Keratinocyte (primary cell): Measurements from ENCODE around the gene VAC14. TPM values are rescaled to one million over a fixed set of nuclear protein-coding genes. Genes with fewer than 3 reads are reported as not detected.

Source experiments
- DNase-seq: peaks from one replicate; pipeline ENCODE4 v3.0.0-alpha.2; 2011; ENCODE audit warnings: low read depth, missing footprints, low spot score
- FAIRE-seq: peaks from 2 replicates; lab custom pipeline; 2011; peaks lifted over from hg19 to GRCh38; lab: Jason Lieb, UNC
- H2AFZ ChIP-seq: 2 replicates; pipeline ENCODE4 v1.6.0; 2012; ENCODE audit warnings: low read length, control low read depth, inconsistent platforms; ENCODE audit not compliant: control insufficient read depth
- H3K27ac ChIP-seq: 2 replicates; pipeline ENCODE4 v1.5.1; 2011; ENCODE audit warnings: low read length; ENCODE audit not compliant: control insufficient read depth, insufficient read depth
- H3K27me3 ChIP-seq: 3 replicates; pipeline ENCODE4 v1.6.0; 2011; ENCODE audit warnings: low read length; ENCODE audit not compliant: control insufficient read depth, insufficient read depth; ENCODE audit errors: extremely low read depth
- H3K36me3 ChIP-seq, 2 experiments: 2 replicates in 1 of 2; 3 replicates in 1 of 2; pipeline ENCODE4 v1.5.1; 2011; ENCODE audit warnings: low read length in 2 of 2, mild to moderate bottlenecking in 1 of 2; ENCODE audit not compliant: control insufficient read depth in 2 of 2, insufficient read depth in 2 of 2; ENCODE audit errors: extremely low read depth in 1 of 2
- H3K4me1 ChIP-seq: 3 replicates; pipeline ENCODE4 v1.5.1; 2011; ENCODE audit warnings: low read length; ENCODE audit not compliant: control insufficient read depth, insufficient read depth; ENCODE audit errors: extremely low read depth
- H3K4me2 ChIP-seq: 3 replicates; pipeline ENCODE4 v1.6.0; 2011; ENCODE audit warnings: low read depth, low read length; ENCODE audit not compliant: control insufficient read depth, insufficient read depth; ENCODE audit errors: extremely low read depth
- H3K4me3 ChIP-seq, 3 experiments: fragments of 200-600 bp in 1 of 3; sonication (generic) in 1 of 3; 2 replicates in 2 of 3; 3 replicates in 1 of 3; pipeline ENCODE4 v1.5.1; 2011 to 2016; ENCODE audit warnings: low read length in 3 of 3, mild to moderate bottlenecking in 3 of 3, control low read depth in 2 of 3, inconsistent platforms in 1 of 3, low read depth in 1 of 3, mixed read lengths in 1 of 3, mixed run types in 1 of 3, moderate library complexity in 1 of 3; ENCODE audit not compliant: control insufficient read depth in 2 of 3, insufficient read depth in 2 of 3; ENCODE audit errors: extremely low read depth in 1 of 3
- H3K79me2 ChIP-seq: 2 replicates; pipeline ENCODE4 v1.6.0; 2012; ENCODE audit warnings: low read length; ENCODE audit not compliant: control insufficient read depth, insufficient read depth
- H3K9ac ChIP-seq: 3 replicates; pipeline ENCODE4 v1.6.0; 2011; ENCODE audit warnings: low read length; ENCODE audit not compliant: control insufficient read depth, insufficient read depth; ENCODE audit errors: extremely low read depth
- H3K9me1 ChIP-seq: 3 replicates; pipeline ENCODE4 v1.6.0; 2011; ENCODE audit warnings: low read length; ENCODE audit not compliant: control insufficient read depth, insufficient read depth; ENCODE audit errors: extremely low read depth
- H3K9me3 ChIP-seq: 2 replicates; pipeline ENCODE4 v1.5.1; 2012; ENCODE audit warnings: low read depth, low read length; ENCODE audit not compliant: control insufficient read depth
- H4K20me1 ChIP-seq: 3 replicates; pipeline ENCODE4 v1.6.0; 2011; ENCODE audit warnings: low read length; ENCODE audit not compliant: control insufficient read depth, insufficient read depth; ENCODE audit errors: extremely low read depth
- CTCF ChIP-seq, 3 experiments: IDR thresholded peaks in 1 of 3; conservative IDR thresholded peaks in 1 of 3; optimal IDR thresholded peaks in 1 of 3; 2 replicates in 2 of 3; 3 replicates in 1 of 3; pipeline versions ENCODE3 to v1.5.1; 2011; ENCODE audit warnings: low read length in 3 of 3, mild to moderate bottlenecking in 3 of 3, moderate library complexity in 2 of 3, control low read depth in 1 of 3, inconsistent platforms in 1 of 3; ENCODE audit not compliant: insufficient read depth in 2 of 3; ENCODE audit errors: extremely low read depth in 1 of 3
- EZH2 ChIP-seq: IDR thresholded peaks from one replicate; pipeline ENCODE4 v1.6.1; 2012; ENCODE audit warnings: inconsistent platforms, mild to moderate bottlenecking, low read length, moderate library complexity
- dilution Hi-C: fragments of 300-500 bp; cut with MboI; formaldehyde crosslinking; loops from one replicate; pipeline ENCODE4 v1.7.0; 2020; ENCODE audit warnings: low sequenced_read_pairs; ENCODE audit not compliant: extremely low pct_ligation_motif_present
- polyA plus RNA-seq, 5 experiments: library from polyadenylated mRNA; depleted of rRNA in 3 of 5; stranded (reverse) in 3 of 5; stranded (forward) in 1 of 5; unstranded in 1 of 5; fragments of >200 nt; gene quantifications; 1 replicate in 1 of 5; 2 replicates in 3 of 5; 3 replicates in 1 of 5; pipeline versions ENCODE4 v1.2.1 to v1.2.3, GENCODE V29; 2011 to 2012; ENCODE audit warnings: missing spikeins in 2 of 5, low read depth in 1 of 5, low replicate concordance in 1 of 5

The VAC14 gene
- polyA plus RNA-seq, 1 donor (not counting 4 experiments of a cell fraction or from before 2014, with no cell fraction given), result 15.9 TPM

DNA sequence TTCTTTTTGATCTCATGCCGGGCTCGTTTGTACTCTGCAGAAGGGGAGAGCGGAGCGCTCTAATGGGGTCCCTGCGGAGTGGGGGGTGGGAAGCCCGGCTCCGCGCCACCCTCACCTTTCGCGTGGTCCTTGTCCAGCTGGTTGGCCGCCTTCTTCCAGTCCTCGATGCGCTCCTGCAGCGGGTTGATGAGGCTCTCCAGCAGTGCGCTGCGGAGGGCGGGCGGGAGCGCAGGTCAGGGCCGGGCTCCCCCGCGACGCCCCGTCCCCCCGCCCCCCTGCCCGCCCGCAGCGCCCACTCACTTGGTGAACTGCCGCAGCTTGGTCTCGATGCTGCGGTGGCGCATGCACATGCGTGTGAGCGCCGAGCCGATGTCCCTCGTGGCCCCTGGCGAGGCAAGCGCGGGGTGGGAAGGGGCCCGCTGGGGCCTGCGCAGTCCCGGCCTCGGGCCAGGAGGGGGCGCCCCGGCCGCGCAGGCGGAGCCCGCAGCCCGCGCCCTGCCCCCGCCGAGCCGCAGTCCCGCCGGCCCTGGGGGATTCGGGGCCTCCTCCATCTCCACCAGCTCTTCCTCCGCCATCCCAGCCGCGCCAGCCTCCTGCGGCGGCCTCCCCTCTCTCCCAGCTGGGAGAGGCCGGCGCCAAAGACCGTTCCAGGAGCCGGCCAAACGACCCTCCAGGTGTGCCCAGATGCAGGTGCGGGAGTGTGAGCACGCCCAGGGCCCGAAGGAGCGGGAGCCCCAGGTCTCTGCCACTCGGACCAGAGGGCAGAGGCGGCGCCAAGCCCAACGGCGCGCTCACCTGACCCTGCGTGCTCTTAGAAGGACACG is 121.1 kb downstream of the VAC14 start:
- DNase-seq (no peak), FAIRE-seq (no peak)
- Histone ChIP-seq H3K79me2 (peaks cover 46% of the 10 kb centered on the region), H3K4me2 (no peak overlapping the region), H3K4me1 (peaks cover 36% of the 10 kb centered on the region), H3K4me3 (no peak overlapping the region), H4K20me1 (peaks cover 6% of the 10 kb centered on the region), H2AFZ (no peak overlapping the region), H3K9ac (no peak overlapping the region), H3K36me3 (peaks cover 27 to 28% of the 10 kb centered on the region in 2 experiments), H3K27ac (no peak overlapping the region), H3K27me3 (no peaks in the 10 kb centered on the region), H3K9me3 (no peaks in the 10 kb centered on the region), H3K9me1 (no peaks in the 10 kb centered on the region)
- dilution Hi-C loops, result no loop called here
- TF ChIP-seq EZH2 (no peak), CTCF (optimal IDR thresholded peaks at IDR 0.05 in 1 of 3, IDR thresholded peaks at IDR 0.05 in 1 of 3, conservative IDR thresholded peaks at IDR 0.05 in 1 of 3; ENCODE audit: extremely low read depth in 1 of 3, insufficient read depth in 2 of 3, low read length in 3 of 3) (peak in 1 of 3 experiments; percentile 58)

- Histone ChIP-seq H3K27me3 (no peaks in the 10 kb centered on the region), H3K27ac (no peak overlapping the region), H3K36me3 (peaks cover 32% of the 10 kb centered on the region in 2 experiments), H3K79me2 (peaks cover 38% of the 10 kb centered on the region), H3K9ac (no peak overlapping the region), H3K4me3 (no peak overlapping the region), H4K20me1 (peaks cover 6% of the 10 kb centered on the region), H3K9me3 (no peaks in the 10 kb centered on the region), H3K4me1 (peaks cover 29% of the 10 kb centered on the region), H3K4me2 (no peak overlapping the region), H2AFZ (no peak overlapping the region), H3K9me1 (no peaks in the 10 kb centered on the region)
- dilution Hi-C loops, result no loop called here
- DNase-seq (no peak), FAIRE-seq (no peak)
- TF ChIP-seq CTCF (optimal IDR thresholded peaks at IDR 0.05 in 1 of 3, IDR thresholded peaks at IDR 0.05 in 1 of 3, conservative IDR thresholded peaks at IDR 0.05 in 1 of 3; ENCODE audit: extremely low read depth in 1 of 3, insufficient read depth in 2 of 3, low read length in 3 of 3), result no peak
- no peak for TF ChIP-seq EZH2
Measured at GRCh38 chr16:70678898-70679670, 121.9 kb downstream of the VAC14 start.
